ENCODE measurements around the gene UBE4B. TPM values are rescaled to one million over a fixed set of nuclear protein-coding genes. Genes with fewer than 3 reads are reported as not detected.
"Not testable (repeated sequence)": the region's sequence is repeated elsewhere in the genome, so short reads cannot be mapped to it uniquely, and the experiment has no call there.

UBE4B gene
- 38.2 and 38.6 TPM in 2 replicates for total RNA-seq

DNA sequence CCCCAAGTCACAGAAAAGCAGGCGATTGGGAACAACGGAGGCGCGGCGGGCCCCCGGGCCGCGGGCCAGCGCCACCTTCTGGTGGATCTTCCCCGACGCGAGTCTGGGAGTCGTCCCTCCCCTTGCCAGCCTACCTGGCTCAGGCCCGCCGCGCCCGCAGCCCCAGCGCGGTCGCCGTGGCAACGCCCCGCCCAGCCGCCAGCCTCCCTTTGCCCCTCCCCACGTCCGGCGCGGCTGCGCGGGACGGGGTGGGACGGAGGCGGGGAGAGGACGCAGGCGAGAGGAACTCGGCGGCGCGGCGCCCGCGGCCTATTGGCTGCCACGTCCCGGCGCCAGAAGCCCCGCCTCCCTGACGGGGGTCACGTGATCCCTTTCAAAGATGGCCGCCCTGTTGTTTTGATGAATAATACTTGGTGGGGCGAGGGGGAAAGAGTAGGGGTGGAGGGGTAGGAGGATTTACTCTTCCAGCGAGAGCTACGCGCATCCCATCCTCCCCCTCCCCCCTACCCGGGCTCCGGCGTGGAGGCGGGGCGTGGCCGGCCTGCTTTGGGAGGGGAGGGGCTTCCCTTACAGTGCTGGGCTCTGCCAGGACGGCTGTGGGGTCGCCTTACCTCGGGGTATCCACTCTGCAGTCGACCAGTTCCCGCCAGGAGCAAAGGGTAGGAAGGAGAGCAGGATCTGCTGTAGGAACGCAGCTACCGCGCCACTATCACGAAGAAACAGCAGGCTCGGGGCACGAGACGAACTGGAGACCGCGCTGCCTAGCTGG lies at the start of gene UBE4B:
UBE4B (plus strand) TSS at position 369 of the 769 bp plus-strand sequence. CDS start 713 bp downstream, outside the sequence.
- intact Hi-C loops (cut with micrococcal nuclease) = loop anchor here (1.0 to 2.0 kb wide), 7 partner anchors 89 to 442 kb away; partner anchors contain the start of genes CENPS, CTNNBIP1, KIF1B and LZIC

DNA sequence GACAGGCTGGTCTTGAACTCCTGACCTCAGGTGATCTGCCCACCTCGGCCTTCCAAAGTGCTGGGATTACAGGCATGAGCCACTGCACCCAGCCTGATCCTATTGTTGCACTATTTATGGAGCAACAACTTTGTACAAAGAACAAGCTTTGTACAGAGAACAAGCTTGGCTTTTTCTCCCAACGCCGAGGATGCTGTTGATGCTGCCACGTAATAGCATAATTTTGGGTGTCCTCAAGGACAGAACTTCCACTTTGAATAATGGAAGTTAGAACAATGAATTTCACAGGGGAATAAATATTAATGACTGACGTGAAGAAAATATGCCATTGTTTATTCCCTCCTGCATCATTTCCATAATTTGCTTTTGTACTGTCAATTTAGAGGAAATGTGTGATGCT lies 48.5 kb upstream of the UBE4B start:
- intact Hi-C loops (cut with micrococcal nuclease) = no loop called here

DNA sequence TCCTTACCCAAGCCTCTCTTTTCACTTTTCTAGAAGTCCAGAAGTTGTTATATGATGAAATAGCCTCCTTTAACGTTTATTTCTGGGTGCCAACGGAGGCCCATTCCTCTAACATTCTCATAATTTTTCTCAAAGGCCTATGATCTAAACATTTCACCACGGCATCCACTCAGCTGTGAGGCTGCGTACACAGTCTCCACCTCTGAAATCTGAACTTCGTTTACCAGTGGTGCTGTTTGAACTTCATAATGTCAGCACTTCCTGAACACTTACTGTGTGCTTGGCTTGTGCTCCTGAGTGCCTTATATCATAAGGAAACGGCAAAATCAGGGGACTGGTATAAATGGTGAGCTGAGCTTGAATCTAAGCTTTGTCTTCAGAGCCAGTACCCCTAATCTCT lies 47.8 kb upstream of the UBE4B start:
- intact Hi-C loops (cut with micrococcal nuclease) = no loop called here

DNA sequence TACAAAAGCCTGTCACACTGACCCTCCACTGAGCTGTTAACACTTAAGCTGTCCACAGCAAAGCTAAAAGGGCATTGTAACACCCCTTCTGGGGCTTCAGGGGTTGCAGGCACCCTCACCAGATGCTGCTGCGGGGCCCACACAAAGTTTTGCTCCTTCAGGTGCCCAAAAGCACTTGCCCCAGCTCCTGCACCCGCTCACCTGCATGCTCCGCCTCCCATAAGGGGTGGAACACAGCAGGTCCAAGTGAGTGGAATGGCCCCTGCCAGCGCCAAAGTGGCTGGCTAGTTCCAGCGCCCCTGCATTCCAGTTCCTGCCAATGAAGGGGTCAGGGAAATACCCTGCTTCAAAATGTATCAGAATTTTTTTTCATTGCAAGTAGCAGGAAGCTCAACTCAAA lies 43.0 kb upstream of the UBE4B start:
- intact Hi-C loops (cut with micrococcal nuclease) = no loop called here

DNA sequence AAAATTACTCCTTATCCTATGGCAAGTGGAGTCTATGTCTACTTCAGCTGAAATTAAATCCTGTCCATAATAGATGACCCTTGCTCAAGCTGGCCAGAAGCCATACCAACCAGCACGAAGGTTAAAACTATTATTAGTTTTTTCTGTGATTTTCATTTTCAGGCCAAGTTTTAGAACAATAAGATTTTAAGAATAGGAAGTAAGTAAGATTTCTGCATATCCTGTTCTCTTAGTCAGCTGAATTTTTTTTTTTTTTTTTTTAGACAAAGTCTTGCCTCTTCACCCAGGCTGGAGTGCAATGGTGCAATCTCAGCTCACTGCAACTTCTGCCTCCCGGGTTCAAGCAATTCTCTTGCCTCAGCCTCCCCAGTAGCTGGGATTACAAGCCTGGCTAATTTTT lies 41.8 kb upstream of the UBE4B start:
- intact Hi-C loops (cut with micrococcal nuclease) = no loop called here

DNA sequence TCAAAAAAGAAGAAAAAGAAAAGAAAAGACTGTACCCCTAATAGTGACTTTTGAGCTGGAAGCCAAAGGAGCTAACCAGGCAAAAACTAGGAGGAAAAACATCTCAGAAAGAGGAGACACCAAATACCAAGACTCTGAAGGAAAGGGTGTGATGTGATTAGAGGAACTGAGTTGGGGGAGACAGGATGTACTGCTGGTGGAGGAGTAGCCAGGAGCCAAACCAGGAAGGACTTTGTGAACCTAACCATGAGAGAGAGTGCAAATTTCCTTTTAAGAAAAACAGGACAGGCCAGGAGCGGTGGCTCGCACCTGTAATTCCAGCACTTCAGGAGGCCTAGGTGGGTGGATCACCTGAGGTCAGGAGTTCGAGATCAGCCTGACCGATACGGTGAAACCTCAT lies 39.8 kb upstream of the UBE4B start:
- intact Hi-C loops (cut with micrococcal nuclease) = no loop called here

DNA sequence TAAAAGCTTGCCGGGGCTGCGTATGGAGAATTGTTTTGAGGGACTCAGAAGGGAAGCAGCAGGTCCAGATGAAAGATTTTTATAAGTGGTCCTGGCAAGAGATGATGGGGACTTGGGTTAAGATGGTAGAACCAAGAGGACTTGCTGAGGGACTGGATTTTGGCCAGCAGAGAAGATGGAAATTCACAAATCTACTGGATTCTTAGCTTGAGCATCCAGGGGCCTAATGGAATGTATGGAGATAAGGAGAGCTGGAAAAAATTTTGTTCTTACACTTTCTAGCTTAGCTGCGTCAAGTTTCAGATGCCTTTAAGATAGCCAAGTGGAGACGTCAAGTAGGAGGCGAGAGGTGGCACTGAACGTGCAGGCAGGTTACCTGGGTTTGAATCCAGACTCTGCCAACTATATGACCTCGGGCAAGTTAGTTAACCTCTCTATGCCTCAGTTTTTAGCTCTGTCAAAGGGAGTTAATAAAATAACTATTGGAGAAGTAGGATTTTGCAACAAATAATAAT lies 39.1 kb upstream of the UBE4B start:
- intact Hi-C loops (cut with micrococcal nuclease) = no loop called here

DNA sequence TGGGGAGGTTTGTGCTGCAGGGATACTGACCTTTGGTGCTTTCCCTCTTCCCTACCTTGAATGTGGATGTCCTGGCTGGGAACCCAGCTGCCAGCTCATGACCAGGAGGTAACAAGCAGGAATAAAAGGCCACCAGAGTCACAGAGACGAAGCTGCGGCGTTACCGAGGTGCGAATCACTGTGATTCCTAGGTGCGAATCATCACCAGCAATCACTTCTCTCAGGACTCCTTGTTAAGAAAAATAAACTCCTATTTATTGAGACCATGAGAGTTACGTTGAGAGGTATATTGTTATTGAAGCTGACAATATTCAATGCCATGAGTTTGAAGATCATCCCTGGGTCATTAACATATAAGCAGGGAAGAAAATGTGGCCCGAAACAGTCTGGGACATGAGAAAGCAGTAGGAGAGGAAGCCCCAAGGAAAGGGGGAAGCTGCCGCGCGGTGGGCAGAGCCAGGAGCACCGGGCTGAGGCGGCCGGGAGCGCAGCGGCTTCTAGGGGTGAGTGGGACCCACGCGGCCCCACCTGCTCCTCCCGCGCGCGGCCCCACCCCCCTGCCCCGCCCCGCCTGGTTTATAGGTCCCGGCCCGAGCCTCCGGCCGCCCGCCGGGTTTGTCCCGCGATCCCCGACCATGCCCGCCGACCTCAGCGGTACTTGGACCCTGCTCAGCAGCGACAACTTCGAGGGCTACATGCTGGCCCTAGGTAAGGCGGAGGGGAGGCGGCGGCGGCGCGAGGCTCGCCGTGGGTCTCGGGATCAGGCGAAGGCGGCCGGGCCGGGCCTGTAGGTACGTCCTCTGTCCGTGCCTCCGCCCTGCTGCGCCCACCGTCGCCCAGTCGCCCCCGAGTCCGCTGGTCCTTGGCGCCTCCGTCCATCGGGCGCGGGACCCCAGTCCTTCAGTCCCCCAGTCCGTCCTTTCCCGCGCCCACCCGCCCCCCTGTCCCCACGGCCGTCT lies 35.9 kb upstream of the UBE4B start, which contains the start of gene RBP7:
RBP7 (plus strand) TSS at position 605 of the 959 bp plus-strand sequence; CDS start at position 636, 31 bp downstream.
- intact Hi-C loops (cut with micrococcal nuclease) = no loop called here

DNA sequence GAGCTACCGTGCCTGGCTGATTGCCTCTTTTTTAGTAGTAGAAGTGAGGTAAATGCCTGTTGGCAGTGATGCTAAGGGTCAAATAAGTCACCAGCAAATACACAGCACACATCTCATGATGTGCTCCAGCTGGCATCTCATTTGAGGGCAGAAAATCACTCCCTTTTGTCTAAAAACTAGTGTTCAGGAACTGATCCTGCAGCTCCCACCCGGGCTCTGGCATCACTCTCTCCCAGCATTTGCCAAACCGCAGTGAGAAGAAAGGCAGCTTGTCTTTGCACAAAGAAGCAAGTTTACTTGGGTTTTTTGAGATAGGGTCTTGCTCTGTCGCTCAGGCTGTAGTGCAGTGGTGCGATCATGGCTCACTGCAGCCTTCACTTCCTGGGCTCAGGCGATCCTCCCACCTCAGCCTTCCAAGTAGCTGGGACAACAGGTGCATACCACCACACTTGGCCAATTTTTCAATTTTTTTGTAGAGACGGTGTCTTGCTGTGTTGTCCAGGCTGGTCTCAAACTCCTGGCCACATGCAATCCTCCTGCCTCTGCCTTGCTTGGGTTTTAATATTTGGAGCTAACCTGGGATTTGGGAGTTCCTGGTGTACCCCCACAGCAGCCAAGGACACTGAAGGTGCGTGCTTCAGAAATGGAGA lies 31.6 kb upstream of the UBE4B start:
- intact Hi-C loops (cut with micrococcal nuclease) = no loop called here

DNA sequence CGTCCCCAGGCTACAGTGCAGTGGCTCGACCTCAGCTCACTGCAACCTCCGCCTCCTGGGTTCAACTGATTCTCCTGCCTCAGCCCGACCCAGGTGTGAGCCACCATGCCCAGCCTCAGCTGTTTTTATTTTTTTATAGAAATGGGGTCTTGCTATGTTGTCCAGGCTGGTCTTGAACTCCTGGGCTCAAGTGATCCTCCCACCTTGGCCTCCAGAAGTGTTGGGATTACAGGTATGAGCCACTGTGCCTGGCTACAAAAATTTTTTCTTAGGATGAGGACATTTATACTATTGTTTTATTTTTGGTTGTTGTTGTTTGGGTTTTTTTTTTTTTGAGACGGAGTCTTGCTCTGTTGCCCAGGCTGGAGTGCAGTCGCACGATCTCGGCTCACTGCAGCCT lies 27.5 kb upstream of the UBE4B start:
- intact Hi-C loops (cut with micrococcal nuclease) = not testable (repeated sequence)

DNA sequence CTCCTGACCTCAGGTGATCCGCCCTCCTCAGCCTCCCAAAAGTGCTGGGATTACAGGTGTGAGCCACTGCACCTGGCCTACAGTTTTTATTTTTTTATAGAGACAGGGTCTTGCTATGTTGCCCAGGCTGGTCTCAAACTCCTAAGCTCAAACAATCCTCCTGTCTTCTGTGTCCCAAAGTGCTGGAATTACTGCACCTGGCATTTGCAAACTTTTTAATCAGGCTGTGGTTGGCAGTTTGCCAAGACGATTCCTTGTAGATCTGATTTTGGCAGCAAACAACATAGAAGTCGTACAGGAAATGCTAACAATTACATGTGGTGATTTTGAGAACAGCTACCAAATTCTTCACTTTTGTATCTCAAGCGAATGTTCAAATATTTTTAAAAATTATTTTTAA lies 25.6 kb upstream of the UBE4B start:
- intact Hi-C loops (cut with micrococcal nuclease) = no loop called here

DNA sequence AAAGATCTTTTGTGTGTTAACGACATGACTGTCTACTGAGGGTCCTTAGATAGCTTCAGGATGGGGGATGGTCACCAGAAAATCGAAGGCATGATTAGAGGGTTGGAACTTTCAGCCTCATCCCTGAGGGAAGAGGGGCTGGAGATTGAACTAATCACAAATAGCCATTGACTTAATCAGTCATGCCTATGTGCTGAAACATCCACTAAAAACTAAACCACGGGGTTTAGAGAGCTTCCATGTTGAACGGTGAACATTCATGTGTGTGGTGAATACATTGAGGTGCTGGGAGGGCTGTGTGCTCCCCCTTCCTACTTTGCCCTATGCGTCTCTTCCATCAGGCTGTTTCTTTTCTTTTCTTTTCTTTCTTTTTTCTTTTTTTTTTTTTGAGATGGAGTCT lies 18.7 kb upstream of the UBE4B start:
- intact Hi-C loops (cut with micrococcal nuclease) = no loop called here

DNA sequence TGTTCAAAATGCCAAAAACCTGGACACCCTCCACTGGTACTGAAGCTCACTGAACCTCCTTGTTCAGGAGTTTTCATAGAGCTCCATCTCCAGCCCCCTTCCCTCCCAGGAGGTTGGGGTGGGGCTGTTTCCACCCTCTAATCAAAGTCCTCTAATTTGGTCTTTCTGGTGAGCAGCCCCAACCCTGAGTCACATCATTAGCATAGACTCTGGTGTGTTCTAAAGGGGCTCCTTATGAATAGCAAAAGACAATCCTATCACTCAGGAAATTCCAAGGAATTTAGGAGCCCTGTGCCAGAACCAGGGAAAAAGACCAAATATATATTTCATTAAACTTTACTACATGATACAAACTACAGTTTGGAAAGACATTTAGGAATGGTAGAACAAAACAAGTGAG lies 13.2 kb upstream of the UBE4B start:
- intact Hi-C loops (cut with micrococcal nuclease) = no loop called here

DNA sequence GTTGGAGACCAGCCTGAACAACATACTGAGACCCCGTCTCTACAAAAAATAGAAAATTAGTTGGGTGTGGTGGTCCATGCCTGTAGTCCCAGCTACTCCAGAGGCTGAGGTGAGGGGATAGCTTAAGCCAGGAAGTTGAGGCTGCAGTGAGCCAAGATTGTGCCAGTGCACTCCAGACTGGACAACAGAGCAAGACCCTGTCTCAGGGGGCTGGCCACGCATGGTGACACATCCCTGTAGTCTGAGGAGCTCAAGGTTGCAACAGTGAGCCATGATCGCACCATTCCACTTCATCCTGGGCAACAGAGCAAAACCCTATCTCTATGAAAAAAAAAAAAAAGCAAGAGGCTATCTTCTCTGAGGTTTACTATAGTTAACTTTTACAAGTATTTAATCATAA lies 12.7 kb upstream of the UBE4B start:
- intact Hi-C loops (cut with micrococcal nuclease) = no loop called here

DNA sequence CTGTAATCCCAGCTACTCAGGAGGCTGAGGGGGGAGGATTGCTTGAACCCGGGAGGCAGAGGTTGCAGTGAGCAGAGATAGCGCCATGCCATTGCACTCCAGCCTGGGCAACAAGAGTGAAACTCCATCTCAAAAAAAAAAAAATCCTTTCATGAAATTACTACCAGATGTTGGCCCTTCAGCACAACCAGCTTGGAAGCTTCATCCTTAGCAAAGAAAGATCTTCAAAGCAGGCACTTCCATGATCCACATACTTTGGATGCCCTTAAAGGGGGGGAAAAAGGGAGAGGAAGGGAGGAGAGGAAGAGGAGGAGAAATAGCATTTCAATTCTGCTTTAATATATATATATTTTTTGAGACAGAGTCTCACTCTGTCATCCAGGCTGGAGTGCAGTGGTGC lies 12.1 kb upstream of the UBE4B start:
- intact Hi-C loops (cut with micrococcal nuclease) = not testable (repeated sequence)

DNA sequence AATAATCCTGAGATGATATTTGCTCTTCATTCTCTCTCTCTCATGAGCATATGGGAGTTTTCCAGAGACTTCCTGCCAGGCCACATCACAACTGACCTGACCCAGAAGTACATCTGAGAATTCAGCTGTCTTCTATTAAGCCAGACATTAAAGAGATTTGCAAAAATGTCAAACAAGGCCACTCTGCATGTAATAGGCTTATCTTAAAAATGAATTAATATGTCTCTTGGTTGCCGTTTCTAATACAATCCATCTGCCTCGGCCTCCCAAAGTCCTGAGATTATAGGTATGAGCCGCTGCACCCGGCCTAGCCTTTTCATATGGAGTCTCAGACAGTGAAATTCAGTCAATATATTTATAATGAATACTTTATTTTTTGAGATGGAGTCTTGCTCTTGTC lies 10.8 kb upstream of the UBE4B start:
- intact Hi-C loops (cut with micrococcal nuclease) = not testable (repeated sequence)

DNA sequence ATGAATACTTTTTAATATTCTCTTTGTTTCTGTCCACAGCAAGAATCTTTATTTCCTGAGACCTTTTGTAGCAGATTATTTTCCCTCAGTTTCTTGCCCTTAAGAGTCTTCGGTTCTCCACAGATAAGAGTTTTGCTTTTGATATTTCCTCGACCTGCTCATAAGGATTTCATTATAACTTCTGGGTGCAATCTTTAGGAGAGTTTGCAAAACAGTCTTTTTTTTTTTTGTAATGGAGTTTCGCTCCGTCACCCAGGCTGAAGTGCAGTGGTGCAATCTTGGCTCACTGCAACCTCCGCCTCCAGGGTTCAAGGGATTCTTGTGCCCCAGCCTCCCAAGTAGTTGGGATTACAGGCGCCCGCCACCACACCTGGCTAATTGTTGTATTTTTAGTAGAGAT lies 10.1 kb upstream of the UBE4B start:
- intact Hi-C loops (cut with micrococcal nuclease) = no loop called here

DNA sequence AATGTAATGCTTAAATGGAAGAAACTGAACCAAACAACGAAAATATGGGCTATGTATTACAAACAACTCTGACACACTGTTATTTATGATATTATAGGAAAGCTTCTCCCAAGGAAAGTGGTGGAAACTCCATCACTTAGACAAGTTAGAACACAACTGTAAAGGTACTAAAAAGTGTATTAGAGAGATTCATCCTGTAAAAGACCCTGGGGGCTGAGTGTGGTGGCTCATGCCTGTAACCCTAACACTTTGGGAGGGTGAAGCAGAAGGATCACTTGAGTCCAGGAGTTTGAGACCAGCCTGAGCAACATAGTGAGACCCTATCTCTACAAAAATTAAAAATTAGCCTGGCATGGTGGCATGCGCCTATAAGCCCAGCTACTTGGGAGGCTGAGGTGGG lies 7.4 kb upstream of the UBE4B start:
- intact Hi-C loops (cut with micrococcal nuclease) = no loop called here

DNA sequence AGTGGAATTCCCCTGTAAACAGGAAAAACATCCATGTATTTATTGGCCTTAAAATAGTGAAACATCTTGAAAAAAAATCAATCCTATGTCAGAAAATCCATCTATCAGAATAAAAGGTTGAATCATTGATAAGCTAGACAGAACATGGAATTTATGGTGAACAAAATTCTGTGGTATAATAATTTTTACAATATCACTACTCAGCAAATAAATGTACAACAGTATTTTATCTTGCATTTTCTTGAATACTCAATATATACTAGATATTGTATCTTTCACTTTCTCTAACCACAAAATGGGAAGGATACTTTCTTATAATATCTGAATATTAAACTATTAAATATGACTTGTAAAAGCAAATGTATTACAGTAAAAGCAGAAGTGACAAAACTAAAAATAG lies 5.7 kb upstream of the UBE4B start:
- intact Hi-C loops (cut with micrococcal nuclease) = no loop called here

DNA sequence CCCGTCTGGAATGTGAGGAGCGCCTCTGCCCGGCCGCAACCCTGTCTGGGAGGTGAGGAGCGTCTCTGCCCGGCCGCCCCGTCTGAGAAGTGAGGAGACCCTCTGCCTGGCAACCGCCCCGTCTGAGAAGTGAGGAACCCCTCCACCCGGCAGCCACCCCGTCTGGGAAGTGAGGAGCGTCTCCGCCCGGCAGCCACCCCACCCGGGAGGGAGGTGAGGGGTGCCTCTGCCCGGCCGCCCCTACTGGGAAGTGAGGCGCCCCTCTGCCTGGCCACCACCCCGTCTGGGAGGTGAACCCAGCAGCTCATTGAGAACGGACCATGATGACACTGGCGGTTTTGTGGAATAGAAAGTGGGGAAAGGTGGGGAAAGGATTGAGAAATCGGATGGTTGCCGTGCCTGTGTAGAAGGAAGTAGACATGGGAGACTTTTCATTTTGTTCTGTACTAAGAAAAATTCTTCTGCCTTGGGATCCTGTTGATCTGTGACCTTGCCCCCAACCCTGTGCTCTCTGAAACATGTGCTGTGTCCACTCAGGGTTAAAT lies 3.7 kb upstream of the UBE4B start:
- intact Hi-C loops (cut with micrococcal nuclease) = not testable (repeated sequence)

DNA sequence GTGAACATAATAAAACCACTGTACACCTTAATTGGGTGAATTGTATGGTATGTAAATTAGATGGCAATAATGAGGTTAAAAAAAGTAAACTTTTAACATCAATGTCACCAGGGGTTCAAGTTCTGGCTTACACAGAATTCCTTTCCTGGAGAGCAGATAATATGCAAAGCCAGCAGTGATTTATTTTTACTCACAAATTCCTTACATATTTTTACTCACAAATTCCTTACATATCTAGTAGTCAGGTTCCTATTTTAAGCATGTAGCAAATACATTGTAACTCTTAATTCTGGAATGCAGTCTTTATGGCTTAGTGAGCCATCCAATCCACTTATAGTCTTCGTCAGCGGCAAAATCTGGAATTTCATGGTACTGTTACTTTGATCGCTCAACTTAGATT lies 1.3 kb upstream of the UBE4B start:
- intact Hi-C loops (cut with micrococcal nuclease) = no loop called here

Data from T-helper 2 cell treated with Interferon-gamma antibody and Interleukin-4, amounts not matched to agents 100 ng/mL and 5 ng/mL, for 36 hours (primary cell).